MCF 10A (cell line): ENCODE data around the gene PRKAR2B. TPM values are rescaled to one million over a fixed set of nuclear protein-coding genes. Genes with fewer than 3 reads are reported as not detected.

Experiments used
- BruUV-seq: library from RNA; stranded (reverse); fragments of 400-500 nt; replicated peaks from 2 replicates; lab custom pipeline; 2021; lab: Mats Ljungman, UMichigan
- CTCF ChIA-PET: fragments of 300-600 bp; sonication (Branson Sonifier 250); formaldehyde crosslinking; extraction: SDS; loops from one replicate; lab custom pipeline; 2021; ENCODE audit warnings: antibody characterized with exemption, inconsistent platforms; lab: Yijun Ruan, JAX
- POLR2A ChIA-PET: fragments of 300-600, 350-650 bp; sonication (Branson Sonifier 250); formaldehyde crosslinking; extraction: SDS; loops from one replicate; lab custom pipeline; 2020; ENCODE audit warnings: antibody characterized with exemption, inconsistent platforms; lab: Yijun Ruan, JAX
- DNase-seq: peaks from one replicate; pipeline ENCODE4 v3.0.0-alpha.2; 2018; ENCODE audit not compliant: unreplicated experiment
- H3K27ac Mint-ChIP-seq: one replicate; pipeline ENCODE4 v1.8.0; 2022; ENCODE audit warnings: mild to moderate bottlenecking, low read depth, mixed read lengths; ENCODE audit not compliant: unreplicated experiment
- H3K27me3 Mint-ChIP-seq: one replicate; pipeline ENCODE4 v1.8.0; 2022; ENCODE audit warnings: mixed read lengths; ENCODE audit not compliant: insufficient read depth, unreplicated experiment
- H3K36me3 Mint-ChIP-seq: one replicate; pipeline ENCODE4 v1.8.0; 2022; ENCODE audit warnings: mild to moderate bottlenecking, moderate library complexity, mixed read lengths; ENCODE audit not compliant: insufficient read depth, unreplicated experiment
- H3K4me1 Mint-ChIP-seq: one replicate; pipeline ENCODE4 v1.8.0; 2022; ENCODE audit warnings: mixed read lengths; ENCODE audit not compliant: insufficient read depth, unreplicated experiment
- H3K4me3 Mint-ChIP-seq: one replicate; pipeline ENCODE4 v1.8.0; 2022; ENCODE audit warnings: mild to moderate bottlenecking, moderate library complexity, mixed read lengths; ENCODE audit not compliant: unreplicated experiment
- H3K9me3 Mint-ChIP-seq: one replicate; pipeline ENCODE4 v1.8.0; 2022; ENCODE audit warnings: mixed read lengths; ENCODE audit not compliant: unreplicated experiment
- intact Hi-C: fragments of 100-400 bp; cut with micrococcal nuclease; formaldehyde crosslinking; loops from 2 replicates; pipeline ENCODE4 v1.14.1; 2022
- total RNA-seq: library from RNA; stranded (reverse); gene quantifications from 2 replicates; pipeline ENCODE4 v1.2.3, GENCODE V29; 2022
- TF ChIP-seq, protein P1 (sequence below): fragments of 200-600 bp; IDR thresholded peaks from one replicate; pipeline ENCODE4 v1.8.0; 2022; ENCODE audit warnings: antibody characterized with exemption, mild to moderate bottlenecking; ENCODE audit not compliant: unreplicated experiment

Gene PRKAR2B
- total RNA-seq, 1 experiment from 2014 or later: not detected

- Mint-ChIP-seq H3K36me3 (peaks cover 65% of the 10 kb centered on the region), H3K27me3 (no peaks in the 10 kb centered on the region), H3K9me3 (no peaks in the 10 kb centered on the region), H3K27ac (no peak overlapping the region), H3K4me3 (no peak overlapping the region), H3K4me1 (no peaks in the 10 kb centered on the region)
- BruUV-seq: no TSS peak
- ChIA-PET POLR2A (interaction anchor here (0.6 to 2.0 kb wide), 2 partner anchors 37 to 652 kb away, joined by 4 to 6 read pairs; no protein-coding TSS in a partner anchor), CTCF (interaction anchor here (0.8 kb wide), 1 partner anchor 521 kb away, joined by 3 read pairs; no protein-coding TSS in a partner anchor)
- DNase-seq: no peak
- TF ChIP-seq, protein P1, sequence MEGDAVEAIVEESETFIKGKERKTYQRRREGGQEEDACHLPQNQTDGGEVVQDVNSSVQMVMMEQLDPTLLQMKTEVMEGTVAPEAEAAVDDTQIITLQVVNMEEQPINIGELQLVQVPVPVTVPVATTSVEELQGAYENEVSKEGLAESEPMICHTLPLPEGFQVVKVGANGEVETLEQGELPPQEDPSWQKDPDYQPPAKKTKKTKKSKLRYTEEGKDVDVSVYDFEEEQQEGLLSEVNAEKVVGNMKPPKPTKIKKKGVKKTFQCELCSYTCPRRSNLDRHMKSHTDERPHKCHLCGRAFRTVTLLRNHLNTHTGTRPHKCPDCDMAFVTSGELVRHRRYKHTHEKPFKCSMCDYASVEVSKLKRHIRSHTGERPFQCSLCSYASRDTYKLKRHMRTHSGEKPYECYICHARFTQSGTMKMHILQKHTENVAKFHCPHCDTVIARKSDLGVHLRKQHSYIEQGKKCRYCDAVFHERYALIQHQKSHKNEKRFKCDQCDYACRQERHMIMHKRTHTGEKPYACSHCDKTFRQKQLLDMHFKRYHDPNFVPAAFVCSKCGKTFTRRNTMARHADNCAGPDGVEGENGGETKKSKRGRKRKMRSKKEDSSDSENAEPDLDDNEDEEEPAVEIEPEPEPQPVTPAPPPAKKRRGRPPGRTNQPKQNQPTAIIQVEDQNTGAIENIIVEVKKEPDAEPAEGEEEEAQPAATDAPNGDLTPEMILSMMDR: no peak
- intact Hi-C loops: loop anchor here (10.0 kb wide), 1 partner anchor 258 kb away; no protein-coding TSS in a partner anchor
Measured at GRCh38 chr7:107206706-107207105, 162.2 kb downstream of the PRKAR2B start.

GRCh38 chr7:107207459-107207858 is 163.0 kb downstream of the PRKAR2B start:
- H3K4me1 Mint-ChIP-seq: no peaks in the 10 kb centered on the region
- no peak overlapping the region for H3K27ac Mint-ChIP-seq
- TF ChIP-seq, protein P1: no peak
- ChIA-PET POLR2A (interaction anchor here (0.6 to 2.0 kb wide), 2 partner anchors 38 to 299 kb away, joined by 3 to 6 read pairs; no protein-coding TSS in a partner anchor), CTCF (interaction anchor here (0.6 to 0.8 kb wide), 2 partner anchors 108 to 520 kb away, joined by 3 to 4 read pairs; no protein-coding TSS in a partner anchor)
- intact Hi-C loops: loop anchor here (10.0 kb wide), 1 partner anchor 257 kb away; no protein-coding TSS in a partner anchor
- BruUV-seq: no TSS peak
- no peaks in the 10 kb centered on the region for H3K27me3 Mint-ChIP-seq
- no peaks in the 10 kb centered on the region for H3K9me3 Mint-ChIP-seq
- DNase-seq: no peak
- no peak overlapping the region for H3K4me3 Mint-ChIP-seq
- H3K36me3 Mint-ChIP-seq: peaks cover 60% of the 10 kb centered on the region

GRCh38 chr7:107208024-107208521 is 163.6 kb downstream of the PRKAR2B start:
- Mint-ChIP-seq H3K4me3 (no peak overlapping the region), H3K27me3 (no peaks in the 10 kb centered on the region), H3K4me1 (no peaks in the 10 kb centered on the region), H3K27ac (no peak overlapping the region), H3K36me3 (peaks cover 54% of the 10 kb centered on the region), H3K9me3 (no peaks in the 10 kb centered on the region)
- POLR2A ChIA-PET: no interaction called here
- TF ChIP-seq, protein P1: no peak
- no peak for DNase-seq
- CTCF ChIA-PET: interaction anchor here (0.6 to 1.2 kb wide), 4 partner anchors 14 to 537 kb away, joined by 3 to 4 read pairs (median 3); no protein-coding TSS in a partner anchor
- BruUV-seq: no TSS peak
- intact Hi-C loops: loop anchor here (10.0 kb wide), 1 partner anchor 257 kb away; no protein-coding TSS in a partner anchor

DNA sequence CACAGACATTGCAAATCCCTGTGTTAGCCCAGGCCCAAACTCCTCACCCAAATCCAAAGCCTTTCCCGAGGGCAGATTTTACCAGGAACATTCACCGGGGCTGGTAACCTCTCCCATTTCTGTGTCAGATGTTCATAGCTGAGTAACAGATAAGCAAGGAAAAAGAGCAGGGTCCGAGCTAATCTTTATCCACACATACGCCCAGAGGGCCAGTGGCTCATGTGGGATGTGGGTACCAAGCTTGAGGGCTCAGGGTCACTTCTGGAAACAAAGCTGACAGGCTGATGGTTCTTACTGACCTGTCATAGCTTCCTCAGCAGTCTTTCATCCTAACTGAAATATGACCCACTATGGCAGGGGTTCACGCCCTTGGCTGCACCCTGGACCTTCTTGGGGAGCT is 164.1 kb downstream of the PRKAR2B start:
- Mint-ChIP-seq H3K4me1 (no peaks in the 10 kb centered on the region), H3K4me3 (no peak overlapping the region), H3K27ac (no peak overlapping the region), H3K27me3 (no peaks in the 10 kb centered on the region), H3K36me3 (peaks cover 50% of the 10 kb centered on the region), H3K9me3 (no peaks in the 10 kb centered on the region)
- TF ChIP-seq, protein P1: no peak
- BruUV-seq: no TSS peak
- no peak for DNase-seq
- intact Hi-C loops: loop anchor here (10.0 kb wide), 1 partner anchor 256 kb away; no protein-coding TSS in a partner anchor
- ChIA-PET POLR2A (interaction anchor here (0.6 kb wide), 1 partner anchor 61 kb away, joined by 3 read pairs; no protein-coding TSS in a partner anchor), CTCF (interaction anchor here (0.6 to 1.6 kb wide), 4 partner anchors 14 to 537 kb away, joined by 3 to 4 read pairs (median 3); no protein-coding TSS in a partner anchor)
